ENCODE measurements around the gene DOCK4.

The DOCK4 gene

GRCh38 chr7:112185005-112185834 is 21.0 kb downstream of the DOCK4 start:
- no peak for DNase-seq

GRCh38 chr7:112184455-112184854 is 21.7 kb downstream of the DOCK4 start:
- DNase-seq, result no peak

DNA sequence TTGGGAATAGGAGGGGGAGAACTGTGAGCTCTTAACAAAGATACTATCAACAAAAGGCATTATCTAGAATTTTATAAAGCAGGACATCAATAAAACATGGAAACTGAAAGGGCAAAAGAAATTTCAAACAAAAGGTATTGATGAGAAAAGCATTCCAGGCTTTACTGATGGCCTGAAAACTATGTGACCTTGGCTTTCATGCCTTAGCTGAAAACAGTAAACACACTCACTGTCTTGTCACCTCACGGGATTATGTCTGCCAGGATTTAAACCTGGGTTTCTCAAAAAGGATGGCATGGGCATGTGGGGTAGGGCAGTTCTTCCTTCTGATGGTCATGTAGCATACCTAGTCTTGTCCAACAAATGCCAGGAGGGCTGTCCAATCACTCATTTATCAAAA is 22.9 kb downstream of the DOCK4 start:
- no peak for DNase-seq

GRCh38 chr7:112182749-112183148 is 23.4 kb downstream of the DOCK4 start:
- no peak for DNase-seq

- DNase-seq, result no peak
Observed at GRCh38 chr7:112180223-112180622, 26.0 kb downstream of the DOCK4 start.

DNA sequence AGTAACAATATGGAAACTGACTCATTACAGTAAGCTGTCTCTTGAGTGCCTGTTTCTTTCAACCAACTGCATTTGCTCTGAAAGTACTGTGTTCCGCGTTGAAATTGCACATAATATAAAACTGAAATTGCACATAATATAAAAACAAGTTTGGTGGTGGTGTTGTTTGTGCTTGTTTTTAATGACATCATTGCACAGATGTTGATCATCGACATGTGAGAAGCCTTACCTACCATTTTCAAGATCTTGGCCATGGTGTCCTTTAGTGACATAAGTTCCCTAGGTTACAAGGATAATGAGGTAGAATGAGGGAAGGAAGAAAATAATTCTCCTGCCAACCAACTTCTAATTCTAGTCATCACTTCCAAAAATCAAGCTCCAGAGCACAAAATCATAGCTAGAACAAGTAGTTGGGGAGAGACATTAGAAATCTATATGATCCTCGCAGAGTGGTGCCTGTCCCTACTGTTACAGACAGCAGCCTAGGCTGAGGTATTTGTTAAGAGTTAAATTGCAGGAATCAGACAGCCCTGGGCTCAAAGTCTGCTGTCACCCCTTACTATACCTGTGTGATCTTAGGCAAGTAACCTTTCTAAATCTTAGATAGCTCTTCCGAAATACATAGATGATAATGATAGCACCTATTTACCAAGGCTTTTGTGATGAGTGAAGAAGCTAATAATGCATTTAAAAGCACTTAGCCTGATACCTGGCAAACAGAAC is 29.3 kb downstream of the DOCK4 start:
- no peak for DNase-seq

GRCh38 chr7:112176241-112176640 is 30.0 kb downstream of the DOCK4 start:
- no peak for DNase-seq

- no peak for DNase-seq
Observed at GRCh38 chr7:112174192-112174591, 32.0 kb downstream of the DOCK4 start.

- no peak for DNase-seq
Observed at GRCh38 chr7:112173568-112173905, 32.7 kb downstream of the DOCK4 start.

DNA sequence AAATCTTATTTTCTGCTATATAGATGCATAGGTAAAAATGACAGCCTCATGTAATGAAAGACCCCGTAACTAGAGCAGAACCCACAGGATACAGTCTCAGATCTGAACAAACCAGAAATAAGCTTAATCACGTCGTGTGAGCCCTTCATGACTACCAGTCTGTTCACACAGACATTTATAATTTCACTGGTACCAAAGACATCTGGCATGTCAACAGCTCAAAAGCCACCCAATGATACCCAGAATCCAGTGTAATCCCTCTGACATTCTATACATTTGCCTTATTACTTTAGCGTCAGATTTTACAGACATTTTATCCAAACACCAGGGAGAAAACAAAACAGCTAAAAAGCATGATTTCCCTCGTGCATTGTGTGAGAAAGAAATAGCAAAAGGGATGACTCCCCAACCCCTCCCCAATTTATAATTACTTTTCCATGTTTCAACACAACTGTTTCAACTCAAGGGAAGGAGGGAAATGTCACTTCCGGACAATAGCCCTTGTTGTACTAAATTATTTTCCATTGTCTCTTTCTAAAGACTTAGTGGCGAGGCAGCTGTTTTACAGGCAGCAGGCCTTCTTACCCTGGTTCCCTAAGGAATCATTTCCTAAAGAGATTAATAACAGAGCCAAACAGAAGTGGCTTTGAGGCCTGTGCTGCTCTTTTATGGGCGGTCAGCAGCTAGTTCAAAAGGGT is 33.2 kb downstream of the DOCK4 start:
- DNase-seq, result no peak

GRCh38 chr7:112171673-112172072 is 34.5 kb downstream of the DOCK4 start:
- no peak for DNase-seq

DNA sequence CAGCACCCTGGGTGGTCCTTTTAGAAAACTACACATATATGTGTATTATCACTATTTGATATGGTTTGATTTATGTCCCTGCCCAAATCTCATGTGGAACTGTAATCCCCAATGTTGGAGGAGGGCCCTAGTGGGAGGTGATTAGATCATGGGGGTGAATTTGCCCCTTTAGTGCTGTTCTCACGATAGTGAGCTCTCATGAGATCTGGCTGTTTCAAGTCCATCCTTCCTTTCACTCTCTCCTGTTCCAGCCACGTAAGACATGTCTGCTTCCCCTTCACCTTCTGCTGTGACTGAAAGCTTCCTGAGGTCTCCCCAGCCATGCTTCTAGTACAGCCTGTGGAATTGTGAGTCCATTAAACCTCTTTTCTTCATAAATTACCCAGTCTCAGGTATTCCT is 37.3 kb downstream of the DOCK4 start:
- no peak for DNase-seq

DNA sequence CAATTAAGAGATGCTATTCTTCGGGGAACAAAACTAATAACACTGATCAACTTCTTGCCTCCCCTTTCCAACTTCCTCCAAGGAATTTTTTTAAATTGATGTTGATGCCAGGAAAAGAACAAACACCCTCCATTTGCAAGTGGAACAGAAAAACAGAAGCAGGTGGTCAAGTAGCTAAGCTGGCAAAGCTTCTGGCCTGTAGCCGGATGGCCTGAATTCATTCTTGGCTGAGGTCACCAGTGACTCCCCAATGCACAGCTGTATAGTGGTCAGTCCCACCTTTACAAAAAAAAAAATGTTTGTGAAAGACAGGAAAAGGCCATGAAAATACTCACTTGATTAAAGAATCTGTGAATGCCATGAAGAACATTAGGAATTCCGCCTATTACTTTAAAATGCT is 39.1 kb downstream of the DOCK4 start:
- DNase-seq, result no peak

GRCh38 chr7:112162784-112163506 is 43.3 kb downstream of the DOCK4 start:
- no peak for DNase-seq

- no peak for DNase-seq
Observed at GRCh38 chr7:112162142-112162766, 43.9 kb downstream of the DOCK4 start.

DNA sequence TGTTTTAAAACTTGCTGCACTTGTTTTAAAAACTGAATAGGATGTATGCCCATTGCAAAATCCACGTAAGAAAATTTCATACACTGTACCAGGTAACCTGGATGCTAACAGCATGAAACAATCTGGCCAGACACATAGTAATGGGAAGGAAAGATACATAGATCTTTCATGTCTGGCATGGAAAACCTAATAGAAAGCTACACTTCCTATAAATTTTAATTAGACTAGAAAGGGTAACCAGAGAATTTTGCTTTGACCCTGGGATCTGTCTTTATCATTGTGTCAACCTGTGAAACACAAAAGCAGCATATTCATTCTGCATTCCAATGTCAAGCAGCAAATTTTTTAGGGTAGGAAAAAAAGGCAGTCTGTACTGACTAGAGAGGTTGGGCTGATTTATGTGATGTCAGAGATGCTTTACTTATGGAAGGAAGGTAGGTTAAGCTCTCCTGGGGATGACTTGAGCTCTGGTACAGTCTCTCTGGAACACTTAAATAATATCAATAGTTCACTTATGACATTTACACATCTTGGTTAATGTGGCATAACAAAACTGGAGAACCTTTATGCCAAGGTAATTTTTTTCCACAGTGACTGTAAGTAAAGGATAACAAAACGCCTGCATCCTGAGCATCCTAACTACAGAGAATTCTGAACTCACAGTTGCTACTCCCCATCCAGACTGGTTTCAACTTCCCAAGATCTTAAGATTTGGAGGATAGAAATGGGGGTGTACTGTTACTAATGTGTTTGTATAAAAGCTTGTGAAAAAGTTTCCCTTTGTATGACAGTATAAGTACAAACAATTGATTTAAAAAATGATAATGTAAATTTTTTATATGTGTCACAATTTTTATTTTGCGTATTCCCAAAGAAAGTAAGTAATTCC is 44.7 kb downstream of the DOCK4 start:
- no peak for DNase-seq

DNA sequence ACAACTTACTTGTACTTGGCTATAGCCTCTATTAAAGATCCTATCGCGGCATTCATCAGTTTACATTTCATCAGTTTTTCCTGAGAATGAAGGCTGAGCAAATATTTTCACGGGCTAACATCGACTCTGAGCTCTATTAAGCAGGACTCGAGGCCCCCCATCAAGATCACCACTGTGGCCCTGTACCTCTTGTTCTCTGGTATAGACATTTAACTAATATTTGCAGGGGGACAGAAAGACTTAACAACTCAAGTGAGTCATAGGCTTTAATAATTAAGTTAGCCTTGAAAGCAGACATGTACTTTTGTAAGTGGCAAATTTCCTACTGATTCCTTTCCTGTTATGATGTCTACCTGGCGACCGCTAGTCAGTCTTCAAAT is 45.4 kb downstream of the DOCK4 start:
- DNase-seq, result no peak

- no peak for DNase-seq
Observed at GRCh38 chr7:112160130-112160770, 45.9 kb downstream of the DOCK4 start.

DNA sequence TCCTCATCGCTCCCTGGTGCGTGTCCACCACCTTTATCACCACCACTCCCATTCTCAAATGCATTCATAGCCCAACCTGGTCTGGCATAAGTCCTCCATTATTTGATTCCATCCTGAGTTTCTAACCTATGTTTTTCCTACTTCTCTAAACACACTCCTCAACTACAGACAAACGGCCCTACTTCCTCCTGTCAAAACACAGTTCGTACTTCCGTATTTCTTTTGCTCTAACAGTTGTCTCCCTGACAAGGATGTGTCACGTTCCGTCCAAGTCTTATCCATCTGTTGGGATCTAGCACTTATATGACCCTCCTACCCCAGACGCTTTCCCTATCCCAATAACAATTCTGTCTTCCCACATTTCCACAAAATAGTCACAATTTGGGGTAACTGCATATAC is 46.8 kb downstream of the DOCK4 start:
- no peak for DNase-seq

DNA sequence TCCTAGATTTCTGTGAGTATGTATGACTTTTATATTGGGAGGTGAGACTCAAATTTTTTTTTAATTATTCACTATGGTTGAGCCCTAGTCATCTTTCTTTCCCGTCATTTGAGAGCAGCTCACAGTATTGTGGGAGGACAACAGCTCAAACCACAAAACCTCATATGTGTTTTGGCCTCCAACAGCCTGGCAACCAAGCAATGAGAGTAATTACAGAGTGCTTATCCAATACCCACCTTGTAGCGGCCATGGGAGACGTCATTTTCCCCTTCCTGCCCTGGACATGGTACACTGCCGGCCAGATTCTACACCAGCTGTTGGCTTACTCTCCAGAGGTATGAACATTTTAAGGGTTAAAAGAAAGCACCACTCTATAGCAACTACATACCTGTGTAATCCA is 49.1 kb downstream of the DOCK4 start:
- DNase-seq, result no peak

DNA sequence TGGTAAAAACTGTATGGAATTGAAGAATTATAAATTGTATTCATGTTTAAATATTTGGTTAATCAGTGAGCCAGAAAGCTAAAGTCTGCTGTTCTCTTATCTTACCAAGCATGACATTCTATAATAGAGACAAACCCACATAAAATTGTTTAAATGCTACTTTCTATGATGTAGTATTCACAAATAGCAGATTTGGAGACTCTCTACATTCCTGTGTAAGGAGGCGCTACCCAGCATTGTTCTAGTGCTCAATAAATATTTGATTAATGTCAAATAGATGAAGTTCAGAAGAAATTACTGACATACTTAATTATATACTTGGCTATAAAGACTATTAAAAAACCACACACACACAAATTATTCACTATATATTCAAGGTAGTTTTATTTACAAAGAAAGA is 49.8 kb downstream of the DOCK4 start:
- DNase-seq, result no peak
